ENCODE data around the gene OXTR.

The OXTR gene

GRCh38 chr3:8752832-8753231 is 16.6 kb downstream of the OXTR start:
- no peaks in the 10 kb centered on the region for H3K4me1 ChIP-seq (ENCODE audit: control insufficient read depth, insufficient read depth, low read length)
- ChIA-PET CTCF (interaction anchor here (1.0 to 1.4 kb wide), 2 partner anchors 17 to 89 kb away, joined by 3 read pairs; partner anchors contain the start of gene OXTR), POLR2A (no interaction called here)
- H3K4me3 ChIP-seq (ENCODE audit: low read depth, low read length) = no peak overlapping the region
- no peak overlapping the region for H3K27ac ChIP-seq (ENCODE audit: extremely low read depth, low read depth, low read length)
- no peaks in the 10 kb centered on the region for H3K9me3 ChIP-seq (ENCODE audit: control insufficient read depth, insufficient read depth, low read depth, low read length)
- peaks cover 0 to 10% of the 10 kb centered on the region in 2 experiments; a peak in 1 of 3 replicates for H3K36me3 ChIP-seq (ENCODE audit: control insufficient read depth in 2 of 2, insufficient read depth in 1 of 2, low read length in 2 of 2)
- TF ChIP-seq ZSCAN16 (tag by site-specific recombination; IDR thresholded peaks at IDR 0.05) = no peak
- TF ChIP-seq ZNF169 (tag by site-specific recombination; IDR thresholded peaks at IDR 0.05) = no peak
- TF ChIP-seq TRIM28 (IDR thresholded peaks at IDR 0.05; ENCODE audit: borderline replicate concordance, low read length) = no peak
- TF ChIP-seq SCRT1 (tag by site-specific recombination; IDR thresholded peaks at IDR 0.05; ENCODE audit: borderline replicate concordance) = no peak
- TF ChIP-seq ZSCAN18 (tag by site-specific recombination; IDR thresholded peaks at IDR 0.05) = no peak
- TF ChIP-seq WT1 (tag by site-specific recombination; IDR thresholded peaks at IDR 0.05) = no peak
- TF ChIP-seq ZNF621 (tag by site-specific recombination; IDR thresholded peaks at IDR 0.05) = no peak
- no peak for TF ChIP-seq PRDM10 (tag by site-specific recombination; IDR thresholded peaks at IDR 0.05)
- TF ChIP-seq ZSCAN30 (tag by site-specific recombination; IDR thresholded peaks at IDR 0.05) = no peak
- TF ChIP-seq GLI4 (tag by site-specific recombination; IDR thresholded peaks at IDR 0.05) = no peak

- POLR2A ChIA-PET = no interaction called here
- Histone ChIP-seq H3K4me1 (ENCODE audit: control insufficient read depth, insufficient read depth, low read length) (no peaks in the 10 kb centered on the region), H3K4me3 (ENCODE audit: low read depth, low read length) (no peak overlapping the region), H3K9me3 (ENCODE audit: control insufficient read depth, insufficient read depth, low read depth, low read length) (no peaks in the 10 kb centered on the region), H3K27ac (ENCODE audit: extremely low read depth, low read depth, low read length) (no peak overlapping the region), H3K36me3 (ENCODE audit: control insufficient read depth in 2 of 2, insufficient read depth in 1 of 2, low read length in 2 of 2) (peaks cover 0 to 10% of the 10 kb centered on the region in 2 experiments; a peak in 1 of 3 replicates)
- CTCF ChIA-PET = interaction anchor here (3.8 kb wide), 1 partner anchor 20 kb away, joined by 14 read pairs; the partner anchor contains the start of gene OXTR
- TF ChIP-seq ZBTB49 (tag by site-specific recombination; IDR thresholded peaks at IDR 0.05; ENCODE audit: low read depth) (no peak), REST (tag by site-specific recombination; IDR thresholded peaks at IDR 0.05) (no peak)
These were observed 20.1 kb downstream of the OXTR start for GRCh38 chr3:8749316-8749715.
